Islet of Langerhans (tissue), 1 donor: ENCODE measurements around the gene ITGA7.

Experiments
- FAIRE-seq: peaks from one replicate; lab custom pipeline; 2011; peaks lifted over from hg19 to GRCh38; lab: Jason Lieb, UNC

The ITGA7 gene

DNA sequence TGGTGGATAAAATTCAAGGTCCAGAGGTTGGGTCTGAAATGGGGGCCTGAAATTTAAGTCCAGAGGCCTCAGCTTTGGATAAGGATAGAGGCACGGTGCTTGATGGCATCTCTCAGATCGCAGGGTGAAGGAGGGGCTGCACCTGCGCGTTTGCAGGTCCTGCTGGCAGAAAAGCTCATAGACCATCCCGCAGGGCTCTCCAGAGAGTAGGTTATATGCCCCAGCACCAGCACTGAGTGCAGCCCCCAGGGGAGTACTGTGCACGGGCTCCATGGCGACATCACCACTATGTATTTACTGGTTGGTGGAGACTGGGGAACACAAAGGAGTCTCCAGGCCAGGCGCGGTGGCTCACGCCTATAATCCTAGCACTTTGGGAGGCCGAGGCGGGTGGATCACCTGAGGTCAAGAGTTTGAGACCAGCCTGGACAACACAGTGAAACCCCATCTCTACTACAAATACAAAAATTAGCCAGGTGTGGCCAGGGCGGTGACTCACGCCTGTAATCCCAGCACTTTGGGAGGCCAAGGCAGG, 25.4 kb upstream of the ITGA7 start:
- no peak for FAIRE-seq

DNA sequence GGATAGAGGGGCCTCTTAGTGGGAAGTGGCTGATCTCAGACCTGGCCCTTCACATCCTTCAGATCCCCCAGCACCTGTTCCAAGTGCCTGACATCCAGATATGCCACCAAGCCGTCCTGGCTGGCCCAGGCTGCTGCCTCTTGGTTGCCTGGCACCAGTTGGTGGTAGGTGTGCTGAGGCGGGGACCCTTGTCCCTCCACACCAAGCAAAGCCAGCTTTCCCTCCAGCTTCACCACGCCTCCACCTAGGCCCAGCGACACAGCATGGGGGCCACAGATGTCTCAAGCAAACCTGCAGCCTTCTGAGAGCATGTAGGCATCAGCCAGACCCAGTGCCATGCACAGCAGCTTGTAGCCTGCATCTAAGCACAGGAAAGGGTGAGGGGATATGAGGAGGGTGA, 24.6 kb upstream of the ITGA7 start:
- no peak for FAIRE-seq

DNA sequence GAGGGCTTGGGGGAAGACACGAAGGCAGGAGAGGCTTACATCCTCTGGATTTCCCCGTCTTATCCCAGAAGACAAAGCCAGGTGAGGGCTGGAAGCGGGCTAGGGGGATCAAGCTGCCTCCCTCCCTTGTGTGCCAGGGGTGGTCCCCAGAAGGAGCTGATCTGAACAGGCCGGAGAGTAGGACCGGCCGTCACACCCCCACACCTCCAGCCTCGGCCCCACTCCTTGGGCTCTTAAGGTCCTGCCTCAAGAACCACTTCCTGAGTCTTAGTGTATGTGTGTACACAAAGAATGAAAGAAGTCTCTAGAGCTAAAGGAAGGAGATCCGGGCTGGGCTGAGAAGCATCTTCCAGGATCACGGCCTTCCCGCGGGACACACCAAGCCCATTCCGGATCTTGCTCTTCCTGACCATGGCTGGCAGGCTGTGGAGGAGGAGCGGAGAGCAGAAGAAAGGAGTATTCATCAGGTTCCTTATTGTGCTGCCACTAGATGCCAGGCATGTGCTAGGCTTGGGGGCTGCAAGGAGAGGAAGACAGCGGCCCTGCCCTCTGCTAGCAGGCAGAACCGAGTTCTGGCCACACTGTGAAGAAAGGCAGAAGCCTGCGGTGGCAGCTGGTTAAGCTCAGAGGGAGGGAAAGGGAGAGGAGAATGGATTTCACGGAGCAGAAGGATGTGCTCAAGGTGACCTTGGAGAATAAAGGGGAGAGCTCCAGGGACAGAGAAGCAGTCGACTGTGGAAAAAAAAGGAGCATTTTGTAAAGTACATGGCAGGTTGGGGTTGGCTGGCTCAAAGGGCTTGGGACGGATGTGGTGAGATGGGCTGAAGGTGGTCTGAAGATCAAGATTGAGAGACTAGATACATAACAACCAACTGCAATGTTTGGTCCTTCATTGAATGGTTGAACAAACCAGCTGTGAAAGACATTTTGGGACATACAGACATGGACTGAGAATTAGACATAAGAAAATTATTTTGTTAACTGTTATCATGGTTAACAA, 22.4 kb upstream of the ITGA7 start:
- no peak for FAIRE-seq

DNA sequence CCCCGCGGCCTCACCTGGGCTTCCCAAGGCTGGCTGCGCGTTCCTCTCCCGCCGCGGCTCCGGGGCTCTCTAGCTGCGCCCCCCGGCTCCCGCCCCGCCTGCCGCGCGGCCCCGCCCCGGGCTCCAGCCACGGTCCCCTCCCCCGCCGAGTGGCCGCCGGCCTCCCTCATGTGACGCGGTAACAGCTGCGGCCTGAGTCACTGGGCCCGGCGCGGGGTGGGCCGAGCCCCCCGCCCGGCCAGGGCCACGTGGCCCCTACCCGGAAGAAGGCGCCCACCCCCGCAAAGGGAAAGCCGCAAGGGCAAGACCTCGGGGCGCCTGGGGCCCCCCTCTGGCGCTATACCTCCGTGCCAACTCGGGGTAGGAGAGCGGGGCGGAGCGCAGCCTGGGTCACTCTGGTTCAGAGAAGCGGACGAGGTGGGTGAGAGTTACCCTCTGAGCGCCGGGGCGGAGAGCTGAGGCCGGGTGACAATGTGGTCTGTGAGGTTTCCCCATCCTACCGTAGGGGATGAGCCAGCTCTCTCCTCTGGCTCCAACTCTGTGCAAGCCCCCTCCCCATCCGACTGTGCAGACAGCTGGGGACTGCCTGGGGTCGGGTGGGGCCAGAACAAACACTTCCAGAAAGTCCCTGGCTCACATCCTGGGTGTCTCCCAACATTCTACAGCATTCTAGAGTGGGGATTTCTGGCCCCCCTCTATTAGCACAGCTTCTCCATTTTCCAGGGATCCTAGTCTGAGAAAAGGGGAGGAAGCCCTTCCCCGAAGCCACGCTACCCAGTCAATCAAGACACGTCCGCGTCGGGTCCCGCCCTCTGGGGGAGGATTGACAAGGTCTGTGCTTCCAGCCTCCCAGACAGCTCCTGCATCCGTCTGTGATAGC, 21.5 kb upstream of the ITGA7 start, which contains the start of gene CD63:
TSS of gene CD63 (minus strand) at position 71 of the 880 bp plus-strand sequence. CDS start 668 bp downstream, outside the sequence.
- FAIRE-seq: no peak

DNA sequence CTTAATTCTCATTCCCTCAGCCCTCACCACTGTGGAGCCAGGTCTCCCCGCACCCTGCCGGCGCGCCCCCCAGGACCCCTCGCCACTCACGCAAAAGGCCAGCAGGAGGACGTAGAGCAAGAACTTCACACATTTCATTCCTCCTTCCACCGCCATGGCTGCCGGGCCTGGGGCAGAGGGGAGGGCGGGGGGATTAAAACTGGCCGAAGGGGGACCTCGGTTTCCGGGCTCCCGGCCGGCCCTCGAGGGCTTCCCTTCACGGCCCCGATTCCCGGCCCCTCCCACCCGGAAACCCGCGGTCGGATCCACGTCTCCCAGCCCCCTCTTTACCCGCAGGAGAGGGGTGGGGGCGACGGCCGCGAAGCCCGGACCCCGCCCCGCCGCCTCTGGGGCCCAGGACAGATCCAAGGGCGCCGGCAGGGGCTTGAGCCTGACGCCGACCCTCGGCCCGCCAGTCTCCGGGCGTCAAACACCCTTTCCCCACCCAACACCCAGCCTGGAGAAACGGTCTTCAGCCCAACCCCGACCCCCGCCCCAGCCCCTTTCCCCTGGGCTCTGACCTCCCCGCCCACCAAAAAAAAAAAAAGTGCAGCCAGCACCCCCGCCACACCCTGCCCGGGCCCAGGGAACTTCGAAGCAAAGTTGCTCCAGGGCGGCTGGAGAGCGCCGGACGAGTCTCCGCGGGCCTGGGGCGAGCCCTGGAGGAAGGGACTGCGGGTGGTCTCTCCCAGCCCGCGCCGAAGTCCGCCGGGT, 20.7 kb upstream of the ITGA7 start:
- FAIRE-seq: no peak

DNA sequence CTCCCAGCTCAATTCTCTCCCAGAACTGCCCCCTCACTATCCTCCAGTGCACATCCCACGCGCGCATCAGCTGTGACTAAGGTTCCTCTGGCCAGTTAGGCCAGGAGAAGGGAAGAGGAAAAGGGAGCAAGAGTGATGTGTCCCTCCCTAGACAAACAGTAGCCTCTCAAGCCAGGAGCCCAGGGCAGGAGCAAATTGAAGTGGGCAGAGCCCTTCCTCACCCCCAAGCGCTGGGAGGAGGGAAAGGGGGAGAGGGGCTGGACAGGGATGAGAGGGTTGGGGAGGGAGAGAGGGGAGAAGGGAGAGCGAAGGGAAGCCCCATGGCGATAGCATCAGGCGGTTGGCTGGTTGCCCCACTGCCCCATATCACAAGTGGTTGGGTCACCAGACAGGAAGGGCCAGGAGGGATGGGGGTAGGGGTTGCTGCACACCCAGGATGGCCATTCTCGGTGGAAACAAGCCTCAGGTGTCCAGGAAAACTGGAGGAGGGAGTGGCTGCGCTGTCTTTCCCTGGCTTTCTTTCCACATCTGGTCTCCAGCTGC, 20.0 kb upstream of the ITGA7 start:
- FAIRE-seq: no peak

DNA sequence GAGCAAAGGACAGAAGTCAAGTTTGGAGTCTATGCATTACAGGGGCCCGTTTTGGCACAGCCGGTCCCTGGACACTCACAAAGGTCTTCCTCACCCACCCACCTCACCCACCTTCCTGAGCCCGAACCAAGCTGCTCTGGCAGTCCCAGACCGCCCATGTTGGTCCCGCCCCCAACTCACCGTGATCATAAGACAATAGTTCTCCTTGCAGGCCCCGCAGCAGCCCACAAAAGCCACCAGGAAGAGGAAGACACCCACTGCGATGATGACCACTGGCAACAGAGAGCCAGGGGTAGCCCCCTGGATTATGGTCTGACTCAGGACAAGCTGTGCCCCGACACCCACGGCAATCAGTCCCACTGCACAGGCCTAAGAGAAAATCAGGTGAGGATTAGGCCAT, 19.3 kb upstream of the ITGA7 start:
- FAIRE-seq: no peak

DNA sequence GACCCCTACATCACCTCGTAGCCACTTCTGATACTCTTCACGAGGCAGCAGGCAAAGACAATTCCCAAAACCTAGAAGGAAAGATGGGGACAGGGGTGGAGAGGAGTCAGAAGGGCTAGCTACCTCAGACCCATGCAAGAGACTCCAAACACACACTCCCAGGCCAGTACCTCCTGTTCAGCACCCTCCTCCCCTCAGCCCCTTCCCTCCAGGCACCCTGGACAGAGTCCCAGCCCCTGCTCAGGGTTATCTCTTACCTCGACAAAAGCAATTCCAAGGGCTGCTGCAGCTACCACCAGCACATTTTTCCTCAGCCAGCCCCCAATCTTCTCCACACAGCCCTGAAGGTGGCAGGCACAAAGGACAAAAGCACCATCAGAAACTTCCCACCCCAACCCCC, 17.9 kb upstream of the ITGA7 start:
- no peak for FAIRE-seq

DNA sequence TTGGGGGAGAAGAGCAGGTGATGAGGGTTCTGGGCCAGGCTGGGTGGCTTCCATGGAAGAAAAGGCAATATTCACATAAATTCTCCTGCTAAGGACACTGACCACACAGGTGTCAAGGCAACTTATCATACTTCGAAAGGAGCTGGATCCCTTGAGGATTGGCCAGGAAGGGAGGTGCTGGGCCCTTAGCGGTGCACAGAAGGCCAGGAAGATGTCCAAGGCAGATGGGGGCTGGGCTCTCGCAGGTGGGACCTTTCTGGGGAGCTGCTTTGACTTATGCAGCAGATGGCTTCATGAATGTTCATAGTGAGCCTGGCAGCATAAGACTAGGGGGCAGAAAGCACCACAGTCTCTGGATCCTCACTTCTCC, 17.2 kb upstream of the ITGA7 start:
- FAIRE-seq: no peak

DNA sequence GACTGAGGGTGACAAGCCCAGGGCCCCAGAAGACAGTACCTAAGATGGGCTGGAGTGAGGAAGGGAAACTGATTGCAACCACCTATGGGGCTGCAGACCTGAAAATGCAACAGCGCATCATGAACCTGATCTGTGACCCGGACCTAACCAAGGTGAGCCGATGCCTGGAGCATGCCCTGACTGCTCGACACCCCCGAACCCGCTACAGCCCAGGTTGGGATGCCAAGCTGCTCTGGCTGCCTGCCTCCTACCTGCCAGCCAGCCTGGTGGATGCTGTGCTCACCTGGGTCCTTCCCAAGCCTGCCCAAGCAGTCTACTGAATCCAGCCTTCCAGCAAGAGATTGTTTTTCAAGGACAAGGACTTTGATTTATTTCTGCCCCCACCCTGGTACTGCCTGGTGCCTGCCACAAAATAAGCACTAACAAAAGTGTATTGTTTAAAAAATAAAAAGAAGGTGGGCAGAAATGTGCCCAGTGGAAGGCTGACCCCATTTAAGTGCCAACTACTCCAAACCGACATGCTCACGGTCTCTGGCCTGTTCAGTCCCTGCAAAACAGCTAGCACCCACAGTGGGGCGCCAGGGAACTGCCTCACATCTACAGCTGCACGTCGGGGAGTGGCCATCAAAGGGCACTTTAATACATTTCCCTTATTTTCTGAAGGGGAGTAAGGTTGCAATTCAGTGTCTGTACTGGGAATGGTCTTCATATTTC, 16.7 kb upstream of the ITGA7 start:
- no peak for FAIRE-seq

DNA sequence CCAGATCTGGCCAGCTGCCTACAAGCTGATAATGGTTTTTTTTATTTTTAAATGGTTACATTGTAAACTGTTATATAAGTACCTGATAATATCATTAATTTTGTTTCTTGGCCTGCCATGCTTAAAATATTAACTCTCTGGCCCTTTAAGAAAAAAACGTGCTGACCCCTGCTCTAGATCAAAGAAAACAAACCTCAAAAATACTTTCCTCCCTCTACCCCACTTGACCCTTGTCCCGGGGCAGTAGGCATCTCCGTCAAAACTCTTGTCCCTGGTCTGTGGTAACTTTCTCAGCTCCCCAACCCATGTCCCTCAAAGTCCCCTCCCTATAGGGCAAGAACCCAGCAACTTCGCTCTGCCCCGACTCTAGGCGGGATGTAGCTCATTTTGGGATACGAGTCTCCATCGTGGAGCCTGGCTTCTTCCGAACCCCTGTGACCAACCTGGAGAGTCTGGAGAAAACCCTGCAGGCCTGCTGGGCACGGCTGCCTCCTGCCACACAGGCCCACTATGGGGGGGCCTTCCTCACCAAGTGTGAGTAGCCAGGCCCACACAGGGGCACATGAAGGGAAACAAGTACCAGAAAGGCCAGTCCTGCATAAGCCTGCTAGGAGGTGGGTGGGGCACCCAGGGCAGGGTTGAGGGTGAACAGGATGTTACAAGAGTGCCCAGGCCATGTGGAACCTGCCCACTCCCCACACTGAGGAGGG, 16.0 kb upstream of the ITGA7 start:
- FAIRE-seq: no peak

DNA sequence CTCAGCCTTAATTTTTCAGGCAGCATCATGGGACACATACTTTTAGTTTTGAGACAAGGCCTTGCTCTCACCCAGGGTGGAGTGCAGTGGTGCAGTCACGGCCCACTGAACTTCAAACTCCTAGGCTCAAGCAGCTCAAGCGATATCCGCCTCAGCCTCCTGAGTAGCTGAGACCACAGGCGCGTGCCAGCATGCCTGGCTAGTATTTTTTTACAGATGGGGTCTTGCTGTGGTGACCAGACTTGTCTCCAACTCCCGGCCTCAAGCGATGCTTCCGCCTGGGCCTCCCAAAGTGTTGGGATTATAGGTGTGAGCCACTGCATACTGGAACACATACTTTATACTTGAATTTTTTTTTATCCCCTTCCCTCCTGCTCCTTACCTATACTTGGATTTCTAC, 15.2 kb upstream of the ITGA7 start:
- no peak for FAIRE-seq

DNA sequence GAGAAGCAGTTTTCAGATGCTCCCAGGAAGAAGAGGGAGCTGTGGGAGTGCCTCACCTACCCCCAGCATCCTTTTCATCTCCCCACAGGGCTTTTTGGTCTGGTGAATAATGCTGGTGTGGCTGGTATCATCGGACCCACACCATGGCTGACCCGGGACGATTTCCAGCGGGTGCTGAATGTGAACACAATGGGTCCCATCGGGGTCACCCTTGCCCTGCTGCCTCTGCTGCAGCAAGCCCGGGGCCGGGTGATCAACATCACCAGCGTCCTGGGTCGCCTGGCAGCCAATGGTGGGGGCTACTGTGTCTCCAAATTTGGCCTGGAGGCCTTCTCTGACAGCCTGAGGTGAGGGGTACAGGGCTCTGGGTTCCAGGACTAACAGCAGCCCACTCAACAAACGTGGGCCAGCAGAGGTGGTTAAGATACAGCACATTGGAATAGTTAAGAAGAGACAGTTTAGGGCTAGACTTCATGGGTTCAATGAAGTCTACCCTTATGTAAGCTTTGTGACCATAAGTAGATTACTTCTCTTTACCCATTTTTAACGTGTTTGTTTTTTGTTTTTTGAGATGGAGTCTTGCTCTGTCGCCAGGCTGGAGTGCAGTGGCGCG, 14.0 kb upstream of the ITGA7 start:
- no peak for FAIRE-seq

DNA sequence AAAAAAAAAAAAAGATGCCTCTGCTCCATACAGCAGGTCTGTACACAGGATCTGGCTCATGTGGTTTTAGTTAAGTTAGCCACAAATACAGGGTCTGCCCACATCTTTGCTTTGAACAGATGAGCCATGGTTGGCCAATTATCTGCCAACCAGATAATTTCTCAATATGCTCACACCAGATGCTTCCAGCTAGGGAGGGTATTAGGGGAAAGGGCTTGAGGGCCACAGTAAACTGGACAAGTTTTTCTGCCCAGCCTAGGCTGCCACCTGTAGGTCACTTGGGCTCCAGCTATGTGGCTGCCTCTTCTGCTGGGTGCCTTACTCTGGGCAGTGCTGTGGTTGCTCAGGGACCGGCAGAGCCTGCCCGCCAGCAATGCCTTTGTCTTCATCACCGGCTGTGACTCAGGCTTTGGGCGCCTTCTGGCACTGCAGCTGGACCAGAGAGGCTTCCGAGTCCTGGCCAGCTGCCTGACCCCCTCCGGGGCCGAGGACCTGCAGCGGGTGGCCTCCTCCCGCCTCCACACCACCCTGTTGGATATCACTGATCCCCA, 13.3 kb upstream of the ITGA7 start:
- no peak for FAIRE-seq

DNA sequence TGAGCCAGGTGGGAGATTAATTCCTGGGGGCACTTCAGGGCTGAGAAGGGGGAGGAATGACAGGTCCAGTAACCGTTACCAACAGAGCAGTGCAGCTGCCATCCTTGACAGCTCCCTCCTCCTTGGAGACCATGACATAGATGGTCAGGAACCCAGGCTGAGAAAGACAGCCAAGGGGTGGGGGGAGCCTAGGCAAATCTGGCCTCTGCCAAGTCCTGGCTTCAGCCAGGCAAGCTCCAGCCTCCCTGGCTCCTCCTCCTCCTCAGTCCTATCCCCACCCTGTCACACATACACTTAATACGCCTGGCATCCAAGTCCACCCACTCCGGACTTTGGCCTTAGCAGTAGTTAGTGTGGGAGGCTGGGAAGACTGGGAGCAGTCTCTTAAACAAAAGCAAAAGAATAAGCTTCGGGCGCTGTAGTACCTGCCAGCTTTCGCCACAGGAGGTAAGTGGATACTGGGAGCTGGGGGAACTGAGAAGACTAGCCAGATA, 12.4 kb upstream of the ITGA7 start, which contains the start of gene RDH5:
TSS of gene RDH5 (plus strand) at position 323 of the 494 bp plus-strand sequence. CDS start 792 bp downstream, outside the sequence.
- FAIRE-seq: no peak

DNA sequence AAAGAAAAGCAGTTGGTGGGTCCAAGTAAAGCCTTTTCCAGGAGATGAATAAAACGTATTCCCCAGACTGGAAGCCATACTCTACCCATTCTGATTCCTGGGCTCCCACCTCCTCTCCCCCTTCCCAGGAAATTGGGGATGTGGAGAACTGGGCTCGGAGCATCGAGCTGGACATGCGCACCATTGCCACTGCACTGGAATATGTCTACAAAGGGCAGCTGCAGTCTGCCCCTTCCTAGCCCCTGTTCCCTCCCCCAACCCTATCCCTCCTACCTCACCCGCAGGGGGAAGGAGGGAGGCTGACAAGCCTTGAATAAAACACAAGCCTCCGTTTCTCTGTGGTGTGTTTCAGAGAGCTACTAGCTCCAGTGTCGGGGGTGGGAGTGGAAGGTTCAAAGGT, 11.7 kb upstream of the ITGA7 start:
- FAIRE-seq: no peak

DNA sequence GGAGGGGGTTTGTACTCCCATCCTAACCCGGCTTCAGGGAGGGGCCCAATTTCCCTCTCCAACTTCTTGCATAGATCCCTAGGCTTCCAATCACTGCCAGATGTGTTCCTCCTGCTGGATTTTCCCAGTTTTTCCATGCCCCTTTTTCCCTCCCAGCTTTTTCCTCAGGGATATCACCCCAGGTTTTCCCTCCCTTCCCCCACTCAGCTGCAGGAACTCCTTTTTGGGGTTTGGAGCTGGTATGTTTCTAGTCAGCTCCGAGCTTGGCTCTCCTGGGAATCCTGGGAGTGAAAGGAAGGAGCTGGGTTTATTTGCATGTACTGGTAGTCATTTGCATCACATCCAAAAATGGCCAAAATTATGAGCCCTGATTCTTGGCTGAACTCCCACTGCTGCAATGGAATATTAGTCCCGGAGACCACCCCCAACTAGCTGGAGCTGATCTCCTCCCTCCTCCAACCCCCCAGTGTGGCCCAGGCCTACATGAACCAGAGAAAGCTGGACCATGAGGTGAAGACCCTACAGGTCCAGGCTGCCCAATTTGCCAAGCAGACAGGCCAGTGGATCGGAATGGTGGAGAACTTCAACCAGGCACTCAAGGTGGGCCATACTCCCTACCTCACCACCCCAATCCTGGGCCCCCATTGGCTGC, 11.0 kb upstream of the ITGA7 start:
- no peak for FAIRE-seq

DNA sequence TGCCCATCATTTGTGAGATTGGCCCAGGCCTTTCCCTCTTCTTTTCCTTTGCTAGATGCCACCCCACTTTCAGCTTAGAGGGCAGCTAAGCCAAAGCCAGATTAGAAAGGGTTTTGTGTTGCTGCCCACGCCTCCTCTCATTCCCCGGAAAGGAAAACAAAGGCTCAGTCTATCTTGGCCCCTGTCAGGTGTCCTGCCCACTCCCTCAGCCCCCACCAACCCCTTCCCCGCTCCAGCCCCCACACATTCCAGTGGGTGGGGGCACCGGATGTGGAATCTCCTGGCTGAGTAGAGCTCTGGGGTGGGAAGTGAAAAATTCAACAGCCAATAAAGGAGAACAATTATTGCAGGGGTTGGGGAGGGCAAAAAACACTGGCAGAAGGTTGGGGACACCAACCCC, 10.3 kb upstream of the ITGA7 start:
- FAIRE-seq: no peak
